Neural cell (in vitro differentiated cells): ENCODE results near the gene TDRD10. TPM values are rescaled to one million over a fixed set of nuclear protein-coding genes. Genes with fewer than 3 reads are reported as not detected.
"Not testable (repeated sequence)": the region's sequence is repeated elsewhere in the genome, so short reads cannot be mapped to it uniquely, and the experiment has no call there.

Source experiments
- H2AFZ ChIP-seq: fragments of 200-600, 300-800 bp; sonication (generic), shearing (Covaris generic); 2 replicates; pipeline ENCODE4 v1.6.0; 2014; ENCODE audit warnings: low read depth, mild to moderate bottlenecking, antibody characterized with exemption, low read length, moderate library complexity
- H3F3A ChIP-seq: fragments of 200-600 bp; shearing (Covaris generic); 2 replicates; pipeline ENCODE4 v1.6.1; 2016; ENCODE audit warnings: mild to moderate bottlenecking, moderate library complexity, mixed read lengths, antibody characterized with exemption, low read length; ENCODE audit not compliant: insufficient read depth, poor library complexity, severe bottlenecking
- H3K27ac ChIP-seq: fragments of 200-600, 300-800 bp; sonication (generic), shearing (Covaris generic); 2 replicates; pipeline ENCODE4 v1.5.1; 2014; ENCODE audit warnings: mild to moderate bottlenecking, low read length, moderate library complexity
- H3K27me3 ChIP-seq: fragments of 300-800, 200-600 bp; sonication (generic), shearing (Covaris generic); 2 replicates; pipeline ENCODE4 v1.6.0; 2014; ENCODE audit warnings: mild to moderate bottlenecking, low read depth, low read length, moderate library complexity; ENCODE audit not compliant: insufficient read depth
- H3K36me3 ChIP-seq: fragments of 300-800, 200-600 bp; sonication (generic), shearing (Covaris generic); 2 replicates; pipeline ENCODE4 v1.5.1; 2014; ENCODE audit warnings: mild to moderate bottlenecking, antibody characterized with exemption, low read length, moderate library complexity; ENCODE audit not compliant: insufficient read depth
- H3K4me2 ChIP-seq: fragments of 300-800, 200-600 bp; sonication (generic), shearing (Covaris generic); 2 replicates; pipeline ENCODE4 v1.6.0; 2014; ENCODE audit warnings: mild to moderate bottlenecking, low read length
- H3K4me3 ChIP-seq: fragments of 300-800, 200-600 bp; sonication (generic), shearing (Covaris generic); 2 replicates; pipeline ENCODE4 v1.5.1; 2014; ENCODE audit warnings: mild to moderate bottlenecking, low read length, moderate library complexity
- H3K79me2 ChIP-seq: fragments of 200-600 bp; shearing (Covaris generic); replicated peaks from 2 replicates; pipeline ENCODE4 v1.6.0; 2014; ENCODE audit warnings: mild to moderate bottlenecking, low read length, moderate library complexity; ENCODE audit not compliant: insufficient read depth
- H3K9ac ChIP-seq: fragments of 300-800, 200-600 bp; sonication (generic), shearing (Covaris generic); 2 replicates; pipeline ENCODE4 v1.6.1; 2016; ENCODE audit warnings: mild to moderate bottlenecking, low read length, mixed read lengths
- H3K9me2 ChIP-seq: fragments of 200-600 bp; shearing (Covaris generic); 2 replicates; pipeline ENCODE4 v1.6.1; 2016; ENCODE audit warnings: mild to moderate bottlenecking, low read length, mixed read lengths; ENCODE audit not compliant: insufficient read depth
- H3K9me3 ChIP-seq: fragments of 200-600, 300-800 bp; sonication (generic), shearing (Covaris generic); 2 replicates; pipeline ENCODE4 v1.6.1; 2016; ENCODE audit warnings: mild to moderate bottlenecking, mixed run types, low read length, moderate library complexity, mixed read lengths
- H4K20me1 ChIP-seq: fragments of 200-600 bp; shearing (Covaris generic); 2 replicates; pipeline ENCODE4 v1.6.1; 2016; ENCODE audit warnings: mild to moderate bottlenecking, mixed run types; ENCODE audit not compliant: insufficient read depth
- EP300 ChIP-seq: fragments of 450-650 bp; conservative IDR thresholded peaks from 2 replicates; pipeline ENCODE4 v1.6.1; 2014; ENCODE audit warnings: antibody characterized with exemption, mild to moderate bottlenecking, moderate library complexity; ENCODE audit not compliant: poor library complexity, severe bottlenecking
- EZH2 ChIP-seq: fragments of 200-600, 300-800 bp; shearing (Covaris generic), sonication (generic); IDR thresholded peaks from 2 replicates; pipeline ENCODE4 v1.6.1; 2014; ENCODE audit warnings: antibody characterized with exemption, low read length, borderline replicate concordance, mild to moderate bottlenecking; ENCODE audit not compliant: insufficient read depth, poor library complexity, severe bottlenecking
- MXI1 ChIP-seq: fragments of 450-650 bp; conservative IDR thresholded peaks from 2 replicates; pipeline ENCODE4 v1.6.1; 2014; ENCODE audit warnings: antibody characterized with exemption, mild to moderate bottlenecking; ENCODE audit not compliant: poor library complexity, severe bottlenecking
- POLR2AphosphoS5 ChIP-seq: IDR thresholded peaks from 2 replicates; pipeline ENCODE4 v1.6.1; 2012
- RAD21 ChIP-seq: fragments of 450-650 bp; conservative IDR thresholded peaks from 2 replicates; pipeline ENCODE4 v1.6.1; 2014; ENCODE audit warnings: antibody characterized with exemption, mild to moderate bottlenecking, moderate library complexity
- SMC3 ChIP-seq: fragments of 450-650 bp; conservative IDR thresholded peaks from 2 replicates; pipeline ENCODE4 v1.6.1; 2014; ENCODE audit warnings: antibody characterized with exemption, mild to moderate bottlenecking, moderate library complexity; ENCODE audit not compliant: poor library complexity
- TAF1 ChIP-seq: IDR thresholded peaks from 2 replicates; pipeline ENCODE4 v1.6.1; 2012; ENCODE audit warnings: low read depth
- polyA plus RNA-seq: library from polyadenylated mRNA; depleted of rRNA; stranded (reverse); fragments of >200 nt; gene quantifications from 2 replicates; pipeline ENCODE4 v1.2.3, GENCODE V29; 2014
- TF ChIP-seq, protein P1 (sequence below): fragments of 450-650 bp; IDR thresholded peaks from 2 replicates; pipeline ENCODE4 v1.5.1; 2014; ENCODE audit warnings: antibody characterized with exemption, mild to moderate bottlenecking, moderate library complexity; ENCODE audit not compliant: poor library complexity, severe bottlenecking
- TF ChIP-seq, protein P2 (sequence below): IDR thresholded peaks from 2 replicates; pipeline ENCODE4 v1.6.1; 2012; ENCODE audit warnings: borderline replicate concordance

TDRD10 gene
- polyA plus RNA-seq, 1 donor from 2014 or later, result not detected

GRCh38 chr1:154486756-154487155 is 15.3 kb upstream of the TDRD10 start:
- not testable (repeated sequence) for H3K27me3 ChIP-seq

GRCh38 chr1:154488922-154489321 is 13.1 kb upstream of the TDRD10 start:
- no peak overlapping the region for H3K4me3 ChIP-seq
- H3K4me2 ChIP-seq, result no peak overlapping the region
- H3K9me3 ChIP-seq, result no peaks in the 10 kb centered on the region
- H4K20me1 ChIP-seq, result no peaks in the 10 kb centered on the region
- TF ChIP-seq, protein P1, sequence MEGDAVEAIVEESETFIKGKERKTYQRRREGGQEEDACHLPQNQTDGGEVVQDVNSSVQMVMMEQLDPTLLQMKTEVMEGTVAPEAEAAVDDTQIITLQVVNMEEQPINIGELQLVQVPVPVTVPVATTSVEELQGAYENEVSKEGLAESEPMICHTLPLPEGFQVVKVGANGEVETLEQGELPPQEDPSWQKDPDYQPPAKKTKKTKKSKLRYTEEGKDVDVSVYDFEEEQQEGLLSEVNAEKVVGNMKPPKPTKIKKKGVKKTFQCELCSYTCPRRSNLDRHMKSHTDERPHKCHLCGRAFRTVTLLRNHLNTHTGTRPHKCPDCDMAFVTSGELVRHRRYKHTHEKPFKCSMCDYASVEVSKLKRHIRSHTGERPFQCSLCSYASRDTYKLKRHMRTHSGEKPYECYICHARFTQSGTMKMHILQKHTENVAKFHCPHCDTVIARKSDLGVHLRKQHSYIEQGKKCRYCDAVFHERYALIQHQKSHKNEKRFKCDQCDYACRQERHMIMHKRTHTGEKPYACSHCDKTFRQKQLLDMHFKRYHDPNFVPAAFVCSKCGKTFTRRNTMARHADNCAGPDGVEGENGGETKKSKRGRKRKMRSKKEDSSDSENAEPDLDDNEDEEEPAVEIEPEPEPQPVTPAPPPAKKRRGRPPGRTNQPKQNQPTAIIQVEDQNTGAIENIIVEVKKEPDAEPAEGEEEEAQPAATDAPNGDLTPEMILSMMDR, result no peak
- TF ChIP-seq EZH2 (no peak), SMC3 (no peak), POLR2AphosphoS5 (no peak)
- no peak overlapping the region for H3K9ac ChIP-seq
- no peak overlapping the region for H3K27ac ChIP-seq
- H3K27me3 ChIP-seq, result no peaks in the 10 kb centered on the region
- H3F3A ChIP-seq, result no peaks in the 10 kb centered on the region
- no peaks in the 10 kb centered on the region for H3K36me3 ChIP-seq
- H2AFZ ChIP-seq, result no peak overlapping the region
- H3K9me2 ChIP-seq, result no peaks in the 10 kb centered on the region
- H3K79me2 ChIP-seq, result no peaks in the 10 kb centered on the region

More at GRCh38 chr1:154486756-154487155, 15.3 kb upstream of the TDRD10 start:
- H3K4me2 ChIP-seq, H3K9ac ChIP-seq, H3F3A ChIP-seq, H3K4me3 ChIP-seq, H3K79me2 ChIP-seq, H2AFZ ChIP-seq, H3K9me2 ChIP-seq, H3K9me3 ChIP-seq, H3K27ac ChIP-seq, H3K36me3 ChIP-seq, H4K20me1 ChIP-seq: not testable (repeated sequence)

DNA sequence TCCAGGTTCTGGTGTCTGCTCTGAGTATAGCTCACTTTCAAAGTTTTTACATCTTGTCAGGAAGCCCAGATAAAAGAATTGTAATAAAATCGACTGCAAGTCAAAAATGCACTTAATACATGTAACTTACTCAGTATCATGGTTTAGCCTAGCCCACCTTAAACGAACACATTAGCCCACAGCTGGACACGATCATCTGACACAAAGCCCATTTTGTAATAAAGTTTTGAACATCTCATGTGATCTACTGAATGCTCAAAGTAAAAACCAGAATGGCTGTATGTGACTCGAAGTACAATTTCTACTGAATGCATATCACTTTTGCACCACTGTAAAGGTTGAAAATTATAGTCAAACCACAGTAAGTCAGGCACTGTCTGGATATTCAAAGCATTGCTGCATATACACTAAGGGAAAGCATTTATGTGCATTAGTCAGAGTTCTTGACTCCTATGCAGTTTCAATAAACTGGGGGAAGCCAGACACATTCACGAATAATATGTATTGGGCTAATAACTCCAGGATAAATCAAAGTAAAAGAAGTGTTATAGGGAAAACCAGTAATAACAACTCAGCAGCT is 12.2 kb upstream of the TDRD10 start:
- TF ChIP-seq, protein P2, sequence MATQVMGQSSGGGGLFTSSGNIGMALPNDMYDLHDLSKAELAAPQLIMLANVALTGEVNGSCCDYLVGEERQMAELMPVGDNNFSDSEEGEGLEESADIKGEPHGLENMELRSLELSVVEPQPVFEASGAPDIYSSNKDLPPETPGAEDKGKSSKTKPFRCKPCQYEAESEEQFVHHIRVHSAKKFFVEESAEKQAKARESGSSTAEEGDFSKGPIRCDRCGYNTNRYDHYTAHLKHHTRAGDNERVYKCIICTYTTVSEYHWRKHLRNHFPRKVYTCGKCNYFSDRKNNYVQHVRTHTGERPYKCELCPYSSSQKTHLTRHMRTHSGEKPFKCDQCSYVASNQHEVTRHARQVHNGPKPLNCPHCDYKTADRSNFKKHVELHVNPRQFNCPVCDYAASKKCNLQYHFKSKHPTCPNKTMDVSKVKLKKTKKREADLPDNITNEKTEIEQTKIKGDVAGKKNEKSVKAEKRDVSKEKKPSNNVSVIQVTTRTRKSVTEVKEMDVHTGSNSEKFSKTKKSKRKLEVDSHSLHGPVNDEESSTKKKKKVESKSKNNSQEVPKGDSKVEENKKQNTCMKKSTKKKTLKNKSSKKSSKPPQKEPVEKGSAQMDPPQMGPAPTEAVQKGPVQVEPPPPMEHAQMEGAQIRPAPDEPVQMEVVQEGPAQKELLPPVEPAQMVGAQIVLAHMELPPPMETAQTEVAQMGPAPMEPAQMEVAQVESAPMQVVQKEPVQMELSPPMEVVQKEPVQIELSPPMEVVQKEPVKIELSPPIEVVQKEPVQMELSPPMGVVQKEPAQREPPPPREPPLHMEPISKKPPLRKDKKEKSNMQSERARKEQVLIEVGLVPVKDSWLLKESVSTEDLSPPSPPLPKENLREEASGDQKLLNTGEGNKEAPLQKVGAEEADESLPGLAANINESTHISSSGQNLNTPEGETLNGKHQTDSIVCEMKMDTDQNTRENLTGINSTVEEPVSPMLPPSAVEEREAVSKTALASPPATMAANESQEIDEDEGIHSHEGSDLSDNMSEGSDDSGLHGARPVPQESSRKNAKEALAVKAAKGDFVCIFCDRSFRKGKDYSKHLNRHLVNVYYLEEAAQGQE, result no peak
- TF ChIP-seq EP300 (no peak), POLR2AphosphoS5 (no peak), RAD21 (no peak), TAF1 (no peak), EZH2 (no peak), SMC3 (no peak), MXI1 (no peak)
- TF ChIP-seq, protein P1, result no peak
- no peaks in the 10 kb centered on the region for H3K79me2 ChIP-seq
- no peak overlapping the region for H3K9ac ChIP-seq

More for the DNA sequence above, 12.2 kb upstream of the TDRD10 start:
- Histone ChIP-seq H2AFZ (no peak overlapping the region), H3K4me3 (no peak overlapping the region), H4K20me1 (no peaks in the 10 kb centered on the region), H3K27me3 (no peaks in the 10 kb centered on the region), H3K4me2 (no peak overlapping the region), H3K9me2 (no peaks in the 10 kb centered on the region), H3F3A (no peaks in the 10 kb centered on the region), H3K27ac (no peak overlapping the region), H3K9me3 (no peaks in the 10 kb centered on the region), H3K36me3 (no peaks in the 10 kb centered on the region)
